H1 (cell line): ENCODE data around the gene MAP7. TPM values are rescaled to one million over a fixed set of nuclear protein-coding genes. Genes with fewer than 3 reads are reported as not detected.

Source experiments
- CTCF ChIA-PET: fragments of 300-600 bp; sonication (Branson Sonifier 250); formaldehyde crosslinking; loops from one replicate; lab custom pipeline; 2021; ENCODE audit not compliant: partially characterized antibody; lab: Charles Lee
- POLR2A ChIA-PET: fragments of 300-600 bp; sonication (Branson Sonifier 250); formaldehyde crosslinking; loops from one replicate; lab custom pipeline; 2021; ENCODE audit warnings: inconsistent platforms; ENCODE audit not compliant: partially characterized antibody; lab: Charles Lee
- DNase-seq, 2 experiments: peaks; one replicate each; pipeline versions ENCODE4 v3.0.0 to v3.0.0-alpha.2; 2010 to 2022; ENCODE audit warnings: low spot score in 2 of 2, low read depth in 1 of 2, mixed read lengths in 1 of 2
- FAIRE-seq: peaks from 2 replicates; lab custom pipeline; 2011; peaks lifted over from hg19 to GRCh38; lab: Jason Lieb, UNC
- H2AFZ ChIP-seq: 2 replicates; pipeline ENCODE4 v1.8.1; 2012; ENCODE audit warnings: low read length, inconsistent platforms
- H2AK5ac ChIP-seq: 2 replicates; pipeline ENCODE4 v1.6.1; 2013; ENCODE audit warnings: low read depth, low read length
- H2BK120ac ChIP-seq: replicated peaks from 2 replicates; pipeline ENCODE3; 2013; ENCODE audit warnings: low read depth, low read length, inconsistent platforms
- H2BK12ac ChIP-seq: 2 replicates; pipeline ENCODE4 v1.6.1; 2013; ENCODE audit warnings: low read depth, low read length
- H2BK15ac ChIP-seq: 2 replicates; pipeline ENCODE4 v1.6.1; 2013; ENCODE audit warnings: low read length
- H2BK20ac ChIP-seq: 2 replicates; pipeline ENCODE4 v1.6.1; 2013; ENCODE audit warnings: low read length
- H2BK5ac ChIP-seq: 2 replicates; pipeline ENCODE4 v1.6.1; 2013; ENCODE audit warnings: low read depth, low read length
- H3K14ac ChIP-seq: 2 replicates; pipeline ENCODE4 v1.6.1; 2013; ENCODE audit warnings: inconsistent platforms; ENCODE audit not compliant: insufficient read length
- H3K18ac ChIP-seq: 2 replicates; pipeline ENCODE4 v1.6.1; 2013; ENCODE audit warnings: low read length; ENCODE audit errors: extremely low read depth
- H3K23ac ChIP-seq: 2 replicates; pipeline ENCODE4 v1.6.1; 2013; ENCODE audit warnings: inconsistent platforms; ENCODE audit not compliant: insufficient read length
- H3K23me2 ChIP-seq: 2 replicates; pipeline ENCODE4 v1.6.1; 2013; ENCODE audit warnings: low read depth, low read length
- H3K27ac ChIP-seq: 2 replicates; pipeline ENCODE4 v1.6.1; 2011; ENCODE audit warnings: low read depth, low read length, inconsistent platforms
- H3K27me3 ChIP-seq, 4 experiments: replicated peaks in 1 of 4; 1 replicate in 1 of 4; 2 replicates in 3 of 4; pipeline versions ENCODE4 v1.6.1 to v1.8.1; 2011 to 2013; ENCODE audit warnings: low read length in 3 of 4, mild to moderate bottlenecking in 3 of 4, inconsistent platforms in 2 of 4, mixed read lengths in 2 of 4, moderate library complexity in 1 of 4; ENCODE audit not compliant: control insufficient read depth in 3 of 4, insufficient read depth in 3 of 4; ENCODE audit errors: extremely low read depth in 1 of 4
- H3K36me3 ChIP-seq, 4 experiments: 2 replicates each; pipeline versions ENCODE4 v1.6.1 to v1.8.1; 2011 to 2013; ENCODE audit warnings: mild to moderate bottlenecking in 4 of 4, low read length in 3 of 4, moderate library complexity in 2 of 4, control low read depth in 1 of 4, inconsistent platforms in 1 of 4; ENCODE audit not compliant: insufficient read depth in 4 of 4, control insufficient read depth in 2 of 4
- H3K4ac ChIP-seq: replicated peaks from 2 replicates; pipeline ENCODE3; 2013; ENCODE audit warnings: low read length, low read depth, mixed read lengths, inconsistent platforms; ENCODE audit not compliant: insufficient read length
- H3K4me1 ChIP-seq, 4 experiments: replicated peaks in 1 of 4; 1 replicate in 1 of 4; 2 replicates in 3 of 4; pipeline versions ENCODE4 v1.6.1 to v1.8.1; 2011 to 2013; ENCODE audit warnings: low read length in 3 of 4, inconsistent platforms in 2 of 4, mixed read lengths in 1 of 4; ENCODE audit not compliant: insufficient read depth in 4 of 4, control insufficient read depth in 3 of 4
- H3K4me2 ChIP-seq, 2 experiments: 2 replicates each; pipeline versions ENCODE4 v1.6.1 to v1.8.1; 2011 to 2013; ENCODE audit warnings: low read depth in 2 of 2, low read length in 2 of 2, control low read depth in 1 of 2, inconsistent platforms in 1 of 2, mild to moderate bottlenecking in 1 of 2; ENCODE audit not compliant: insufficient read depth in 1 of 2
- H3K4me3 ChIP-seq, 4 experiments: fragments of 200-600, 300-600 bp in 1 of 4; sonication (generic), shearing (Covaris generic), sonication (Bioruptor Twin) in 1 of 4; 2 replicates each; pipeline versions ENCODE4 v1.5.1 to v1.8.1; 2011 to 2016; ENCODE audit warnings: low read length in 4 of 4, low read depth in 3 of 4, control low read depth in 2 of 4, inconsistent platforms in 2 of 4, mild to moderate bottlenecking in 2 of 4, mixed read lengths in 1 of 4, moderate library complexity in 1 of 4; ENCODE audit not compliant: insufficient read depth in 2 of 4; ENCODE audit errors: extremely low read depth in 1 of 4
- H3K56ac ChIP-seq: replicated peaks from 2 replicates; pipeline ENCODE3; 2013; ENCODE audit warnings: low read depth, mild to moderate bottlenecking, mixed read lengths, low read length, inconsistent platforms; ENCODE audit not compliant: insufficient read length
- H3K79me1 ChIP-seq: 2 replicates; pipeline ENCODE4 v1.6.1; 2013; ENCODE audit warnings: low read depth, low read length, control low read depth
- H3K79me2 ChIP-seq, 2 experiments: 2 replicates each; pipeline versions ENCODE4 v1.6.1 to v1.8.1; 2012 to 2013; ENCODE audit warnings: low read length in 2 of 2, mild to moderate bottlenecking in 2 of 2, inconsistent platforms in 1 of 2; ENCODE audit not compliant: insufficient read depth in 2 of 2, control insufficient read depth in 1 of 2
- H3K9ac ChIP-seq, 4 experiments: replicated peaks in 1 of 4; 1 replicate in 1 of 4; 2 replicates in 3 of 4; pipeline versions ENCODE4 v1.6.1 to v1.8.1; 2011 to 2013; ENCODE audit warnings: low read depth in 3 of 4, low read length in 3 of 4, control low read depth in 2 of 4, mild to moderate bottlenecking in 2 of 4, moderate library complexity in 2 of 4, inconsistent platforms in 1 of 4; ENCODE audit errors: extremely low read depth in 1 of 4
- H3K9me3 ChIP-seq, 2 experiments: 2 replicates each; pipeline versions ENCODE4 v1.6.1 to v1.8.1; 2012 to 2013; ENCODE audit warnings: mild to moderate bottlenecking in 2 of 2, moderate library complexity in 2 of 2, control low read depth in 1 of 2, inconsistent platforms in 1 of 2, low read depth in 1 of 2, low read length in 1 of 2, mixed read lengths in 1 of 2; ENCODE audit not compliant: insufficient read depth in 2 of 2
- H4K20me1 ChIP-seq, 2 experiments: replicated peaks in 1 of 2; 2 replicates each; pipeline versions ENCODE3 to v1.8.1; 2011 to 2013; ENCODE audit warnings: inconsistent platforms in 2 of 2, low read length in 2 of 2, mild to moderate bottlenecking in 1 of 2; ENCODE audit not compliant: insufficient read depth in 2 of 2, control insufficient read depth in 1 of 2
- H4K5ac ChIP-seq: 2 replicates; pipeline ENCODE4 v1.6.1; 2013; ENCODE audit warnings: low read length, low read depth, mixed read lengths, inconsistent platforms; ENCODE audit not compliant: insufficient read length
- H4K8ac ChIP-seq: 2 replicates; pipeline ENCODE4 v1.8.0; 2013; ENCODE audit warnings: mild to moderate bottlenecking, moderate library complexity, low read length, inconsistent platforms; ENCODE audit not compliant: insufficient read depth; ENCODE audit errors: extremely low read depth
- H4K91ac ChIP-seq: replicated peaks from 2 replicates; pipeline ENCODE3; 2013; ENCODE audit warnings: low read length, mixed read lengths, inconsistent platforms; ENCODE audit not compliant: insufficient read length
- ZNF274 ChIP-seq: IDR thresholded peaks from 2 replicates; pipeline ENCODE4 v1.7.0; 2012; ENCODE audit warnings: low read length, borderline replicate concordance; ENCODE audit errors: extremely low read depth
- WGBS, 2 experiments: shearing (Covaris generic) in 1 of 2; methylation state at CpG; one replicate each; pipeline versions ENCODE4 v1.1.6 to v1.1.7; 2013 to 2015; ENCODE audit warnings: low lambda C conversion rate in 2 of 2, mixed read lengths in 2 of 2, inconsistent platforms in 1 of 2, low coverage in 1 of 2, missing lambda C conversion rate in 1 of 2; ENCODE audit not compliant: insufficient replicate concordance in 2 of 2, insufficient coverage in 1 of 2, insufficient read length in 1 of 2; ENCODE audit errors: extremely low coverage in 1 of 2, missing lambda C conversion rate in 1 of 2; 5-methylcytosine and 5-hydroxymethylcytosine counted together
- polyA plus RNA-seq, 7 experiments: library from polyadenylated mRNA; depleted of rRNA in 3 of 7; stranded (reverse) in 5 of 7; unstranded in 2 of 7; fragments of >200 nt in 5 of 7; fragments of 200-250 nt in 2 of 7; gene quantifications; 1 replicate in 5 of 7; 2 replicates in 1 of 7; 4 replicates in 1 of 7; pipeline versions ENCODE4 v1.2.1 to v1.2.3, GENCODE V29; 2011 to 2013; ENCODE audit warnings: missing spikeins in 2 of 7, mixed read lengths in 2 of 7
- total RNA-seq: library from RNA; stranded (reverse); fragmentation: NEBNext Ultra II Directional; extraction: Animal tissue kit (Norgen Biotek cat#: 25700); gene quantifications from 2 replicates; pipeline ENCODE4 v1.2.1, GENCODE V29; 2021

Gene MAP7
- total and polyA plus RNA-seq, 2 of the 8 experiments (the other 6 are each of a cell fraction or from before 2014, with no cell fraction given) = 13.5 to 66.9 TPM

GRCh38 chr6:136312975-136313374, 237.2 kb downstream of the MAP7 start:
- Histone ChIP-seq H3K27me3 (no peaks in the 10 kb centered on the region), H2BK5ac (no peak overlapping the region), H3K14ac (no peak overlapping the region), H3K9ac (no peak overlapping the region), H2BK12ac (no peak overlapping the region), H2BK20ac (no peak overlapping the region), H3K18ac (no peak overlapping the region), H2BK120ac (no peak overlapping the region), H3K27ac (no peak overlapping the region), H3K4ac (no peak overlapping the region), H4K91ac (no peak overlapping the region), H3K4me3 (no peak overlapping the region), H4K8ac (no peak overlapping the region), H3K79me1 (no peaks in the 10 kb centered on the region), H3K23me2 (no peaks in the 10 kb centered on the region), H3K23ac (no peak overlapping the region), H3K79me2 (no peaks in the 10 kb centered on the region), H2AFZ (no peak overlapping the region), H3K4me1 (no peaks in the 10 kb centered on the region), H4K20me1 (no peaks in the 10 kb centered on the region), H3K9me3 (no peaks in the 10 kb centered on the region), H2AK5ac (no peak overlapping the region), H3K4me2 (no peak overlapping the region), H3K56ac (no peak overlapping the region), H4K5ac (no peak overlapping the region), H2BK15ac (no peak overlapping the region), H3K36me3 (no peaks in the 10 kb centered on the region)
- DNase-seq (no peak), FAIRE-seq (no peak)
- TF ChIP-seq ZNF274 = no peak
- WGBS, 2 experiments = 96% methylated on average over 3 of the region's 3 CpGs; no CpG with 5 or more reads in 1 of the 2 experiments
- ChIA-PET CTCF (no interaction called here), POLR2A (interaction anchor here (1.0 to 2.6 kb wide), 2 partner anchors 23 to 59 kb away, joined by 4 to 8 read pairs; partner anchors contain the start of gene BCLAF1)
